ENCODE data around the gene TRERF1. TPM values are rescaled to one million over a fixed set of nuclear protein-coding genes. Genes with fewer than 3 reads are reported as not detected.
"Not testable (repeated sequence)": the region's sequence is repeated elsewhere in the genome, so short reads cannot be mapped to it uniquely, and the experiment has no call there.

TRERF1 gene
- total RNA-seq, 1 donor: 12.0 TPM

- DNase-seq (ENCODE audit: low read depth): no peak
- H3K4me3 ChIP-seq (ENCODE audit: low read depth, low read length): no peak overlapping the region
- TF ChIP-seq CTCF (IDR thresholded peaks at IDR 0.05; ENCODE audit: insufficient read depth, low read length): no peak
Measured at GRCh38 chr6:42332916-42333315, 118.8 kb downstream of the TRERF1 start.

GRCh38 chr6:42331019-42331418 lies 120.7 kb downstream of the TRERF1 start:
- no peak for TF ChIP-seq CTCF (IDR thresholded peaks at IDR 0.05; ENCODE audit: insufficient read depth, low read length)
- no peak for DNase-seq (ENCODE audit: low read depth)
- H3K4me3 ChIP-seq (ENCODE audit: low read depth, low read length): no peak overlapping the region

GRCh38 chr6:42326248-42326647 lies 125.5 kb downstream of the TRERF1 start:
- H3K4me3 ChIP-seq (ENCODE audit: low read depth, low read length): no peak overlapping the region
- TF ChIP-seq CTCF (IDR thresholded peaks at IDR 0.05; ENCODE audit: insufficient read depth, low read length): no peak
- DNase-seq (ENCODE audit: low read depth): no peak

- DNase-seq (ENCODE audit: low read depth): not testable (repeated sequence)
Measured at GRCh38 chr6:42324656-42325324, 126.9 kb downstream of the TRERF1 start.

GRCh38 chr6:42322676-42323075 lies 129.1 kb downstream of the TRERF1 start:
- no peak for TF ChIP-seq CTCF (IDR thresholded peaks at IDR 0.05; ENCODE audit: insufficient read depth, low read length)
- H3K4me3 ChIP-seq (ENCODE audit: low read depth, low read length): no peak overlapping the region
- no peak for DNase-seq (ENCODE audit: low read depth)

More at GRCh38 chr6:42324656-42325324, 126.9 kb downstream of the TRERF1 start:
- H3K4me3 ChIP-seq (ENCODE audit: low read depth, low read length): not testable (repeated sequence)

GRCh38 chr6:42321976-42322375 lies 129.8 kb downstream of the TRERF1 start:
- DNase-seq (ENCODE audit: low read depth): no peak
- TF ChIP-seq CTCF (IDR thresholded peaks at IDR 0.05; ENCODE audit: insufficient read depth, low read length): no peak
- no peak overlapping the region for H3K4me3 ChIP-seq (ENCODE audit: low read depth, low read length)

- no peak for DNase-seq (ENCODE audit: low read depth)
- TF ChIP-seq CTCF (IDR thresholded peaks at IDR 0.05; ENCODE audit: insufficient read depth, low read length): no peak
- H3K4me3 ChIP-seq (ENCODE audit: low read depth, low read length): no peak overlapping the region
Measured at GRCh38 chr6:42320762-42321161, 131.0 kb downstream of the TRERF1 start.

Data from fibroblast of the aortic adventitia (primary cell).